Activated naive CD4-positive, alpha-beta T cell treated with Interleukin-2 at 50 U/mL for 16 hours (primary cell): ENCODE data around the gene USE1.

ENCODE experiments used
- DNase-seq: peaks from one replicate; pipeline ENCODE4 v3.0.0-alpha.2; 2020

USE1 gene

DNA sequence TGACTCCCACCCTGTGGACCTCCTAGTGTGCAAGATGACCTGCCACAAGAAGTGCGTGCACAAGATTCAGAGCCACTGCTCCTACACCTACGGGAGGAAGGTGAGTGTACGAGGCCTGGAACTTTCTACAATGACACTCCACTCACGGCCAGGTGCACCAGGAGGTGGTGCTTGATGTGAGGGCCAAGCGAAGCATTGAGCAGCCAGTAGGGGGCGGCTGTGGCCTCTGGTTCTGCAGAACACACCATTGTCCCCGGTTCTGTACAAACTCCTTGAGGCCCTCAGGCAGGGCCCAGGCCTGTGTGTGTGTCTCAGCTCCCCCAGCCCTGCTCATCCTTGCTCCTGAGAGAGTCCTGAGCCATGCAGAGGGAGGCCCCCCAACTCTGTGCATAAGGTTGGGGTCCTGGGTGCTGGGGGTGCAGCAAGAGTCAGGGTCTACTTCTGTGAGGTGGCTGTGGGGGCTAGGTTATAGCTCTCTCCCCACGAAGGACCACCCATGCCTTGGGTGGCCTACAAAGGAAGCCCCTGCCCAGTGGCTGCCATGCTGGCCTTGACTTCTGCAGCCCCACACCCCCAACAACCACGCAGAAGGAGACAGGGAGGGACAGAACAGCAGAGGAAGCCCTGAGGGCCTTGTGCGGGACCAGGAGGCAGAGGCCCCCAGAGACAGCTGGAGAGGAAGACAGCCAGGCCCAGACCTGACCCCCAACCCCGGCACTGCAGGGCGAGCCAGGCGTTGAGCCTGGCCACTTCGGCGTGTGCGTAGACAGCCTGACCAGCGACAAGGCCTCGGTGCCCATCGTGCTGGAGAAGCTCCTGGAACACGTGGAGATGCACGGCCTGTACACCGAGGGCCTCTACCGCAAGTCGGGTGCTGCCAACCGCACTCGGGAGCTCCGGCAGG, 9.7 kb upstream of the USE1 start:
- peak; percentile 65 for DNase-seq

DNA sequence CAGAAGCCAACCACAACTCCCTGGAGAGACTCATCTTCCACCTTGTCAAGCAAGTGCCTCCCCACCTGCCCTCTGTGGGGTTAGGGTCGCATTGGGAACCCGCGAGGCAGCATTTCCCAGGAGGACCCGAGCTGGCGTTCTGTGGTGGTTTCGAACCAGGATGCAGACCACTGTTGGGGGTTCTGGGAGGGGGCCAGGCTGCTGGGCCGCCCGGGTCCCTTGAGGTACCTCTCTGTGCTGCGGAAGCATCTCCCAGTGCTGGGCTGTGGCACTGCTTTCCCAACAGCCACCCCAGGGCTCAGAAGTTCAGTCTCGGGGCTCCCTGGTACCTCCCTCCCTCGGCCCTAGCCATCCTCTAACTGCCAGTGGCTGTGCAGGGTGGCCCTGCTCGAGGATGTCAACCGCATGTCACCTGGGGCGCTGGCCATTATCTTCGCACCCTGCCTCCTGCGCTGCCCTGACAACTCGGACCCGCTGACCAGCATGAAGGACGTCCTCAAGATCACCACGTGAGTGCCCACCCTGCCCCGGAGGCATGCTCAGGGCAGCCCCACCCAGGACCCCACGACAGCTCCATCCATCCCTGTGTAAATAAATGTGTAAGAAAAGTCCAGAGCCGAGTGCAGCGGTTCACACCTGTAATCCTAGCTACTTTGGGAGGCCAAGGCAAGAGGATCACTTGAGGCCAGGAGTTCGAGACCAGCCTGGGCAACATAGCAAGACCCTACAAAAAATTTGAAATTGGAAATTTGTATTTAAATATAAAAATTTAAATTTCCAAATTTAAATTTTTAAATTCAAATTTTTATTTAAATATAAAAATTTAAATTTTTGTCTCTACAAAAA, 8.2 kb upstream of the USE1 start:
- no peak for DNase-seq

DNA sequence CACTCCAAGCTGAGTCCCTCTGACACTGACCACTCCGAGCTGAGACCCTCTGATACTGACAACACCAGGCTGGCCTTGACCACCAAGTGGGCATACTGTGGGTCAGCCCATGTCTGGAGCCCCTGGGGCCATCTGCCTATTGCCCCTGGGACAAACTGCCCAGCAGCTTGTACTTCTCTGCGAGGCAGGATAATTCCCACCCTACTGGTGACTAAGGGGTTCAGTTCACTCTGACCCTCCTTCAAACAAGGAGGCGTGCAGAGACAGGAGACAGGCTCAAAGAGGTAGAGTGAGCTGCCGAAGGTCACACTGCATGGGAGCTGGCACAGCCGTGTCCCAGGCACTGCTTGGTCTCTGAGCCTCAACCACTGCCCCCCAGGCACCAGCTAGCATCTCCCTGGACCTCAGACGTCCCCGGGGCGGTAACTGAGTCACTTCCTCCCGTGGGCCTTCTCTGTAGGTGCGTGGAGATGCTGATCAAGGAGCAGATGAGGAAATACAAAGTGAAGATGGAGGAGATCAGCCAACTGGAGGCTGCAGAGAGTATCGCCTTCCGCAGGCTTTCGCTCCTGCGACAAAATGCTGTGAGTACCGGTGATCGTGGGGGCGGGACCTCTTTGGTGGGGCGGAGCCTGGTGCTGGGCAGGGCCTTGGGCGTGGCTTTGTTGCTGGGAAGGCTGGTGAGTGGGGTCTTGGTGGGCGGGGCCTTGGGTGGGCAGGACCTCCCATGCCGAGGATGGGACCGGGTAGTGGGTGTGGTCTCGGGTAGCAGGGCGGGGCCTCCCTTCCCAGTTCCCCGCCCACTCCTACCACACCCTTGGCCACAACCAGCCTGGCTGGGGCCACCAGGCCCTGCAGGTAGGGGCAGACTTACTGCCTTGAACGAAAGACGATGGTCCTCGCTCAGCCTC, 5.8 kb upstream of the USE1 start:
- DNase-seq = peak; percentile 33

DNA sequence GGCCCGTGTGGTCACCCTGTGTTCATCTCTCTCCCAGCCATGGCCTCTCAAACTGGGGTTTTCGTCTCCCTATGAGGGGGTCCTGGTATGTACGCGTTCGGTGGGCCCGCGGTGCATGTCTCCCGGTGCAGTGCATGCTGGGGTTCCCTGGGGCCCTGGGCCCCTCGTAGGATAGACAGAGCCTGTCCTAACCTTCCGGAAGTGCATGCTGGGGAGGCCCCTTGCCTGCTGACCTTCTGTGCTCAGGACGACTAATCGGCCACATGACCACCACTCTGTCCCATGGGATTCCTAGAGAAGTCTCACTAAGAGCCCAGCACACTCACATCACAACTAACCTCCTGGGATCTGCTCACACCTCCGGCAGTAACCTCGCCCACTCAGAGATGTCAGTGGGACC, 4.9 kb upstream of the USE1 start:
- no peak for DNase-seq

DNA sequence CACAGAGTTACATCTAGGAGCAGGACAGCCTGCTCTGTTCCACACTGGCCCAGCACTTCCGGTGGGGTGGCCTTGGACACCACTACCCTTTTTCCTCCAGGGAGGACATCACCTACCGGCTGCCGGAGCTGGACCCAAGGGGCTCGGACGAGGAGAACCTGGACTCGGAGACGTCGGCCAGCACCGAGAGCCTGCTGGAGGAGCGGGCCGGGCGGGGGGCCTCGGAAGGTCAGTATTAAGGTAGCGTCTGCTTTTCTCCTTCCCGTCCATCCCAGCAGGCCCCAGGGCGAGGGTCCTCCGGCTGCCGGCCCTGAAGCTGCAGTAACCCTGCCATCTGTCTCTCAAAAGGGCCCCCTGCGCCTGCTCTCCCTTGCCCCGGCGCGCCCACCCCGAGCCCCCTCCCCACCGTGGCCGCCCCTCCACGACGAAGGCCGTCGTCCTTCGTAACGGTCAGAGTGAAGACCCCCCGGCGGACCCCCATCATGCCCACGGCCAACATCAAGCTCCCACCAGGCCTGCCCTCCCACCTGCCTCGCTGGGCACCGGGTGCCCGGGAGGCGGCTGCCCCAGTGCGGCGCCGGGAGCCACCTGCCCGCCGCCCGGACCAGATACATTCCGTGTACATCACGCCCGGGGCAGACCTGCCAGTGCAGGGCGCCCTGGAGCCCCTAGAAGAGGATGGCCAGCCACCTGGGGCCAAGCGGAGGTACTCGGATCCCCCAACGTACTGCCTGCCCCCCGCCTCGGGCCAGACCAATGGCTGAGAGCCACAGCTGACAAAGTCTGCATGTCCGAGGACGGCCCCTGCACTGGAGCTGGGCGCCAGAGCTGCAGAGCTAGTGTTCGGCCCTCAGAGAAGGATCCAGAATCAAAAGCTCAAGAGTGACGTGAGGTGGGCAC, 3.4 kb upstream of the USE1 start:
- DNase-seq = no peak

DNA sequence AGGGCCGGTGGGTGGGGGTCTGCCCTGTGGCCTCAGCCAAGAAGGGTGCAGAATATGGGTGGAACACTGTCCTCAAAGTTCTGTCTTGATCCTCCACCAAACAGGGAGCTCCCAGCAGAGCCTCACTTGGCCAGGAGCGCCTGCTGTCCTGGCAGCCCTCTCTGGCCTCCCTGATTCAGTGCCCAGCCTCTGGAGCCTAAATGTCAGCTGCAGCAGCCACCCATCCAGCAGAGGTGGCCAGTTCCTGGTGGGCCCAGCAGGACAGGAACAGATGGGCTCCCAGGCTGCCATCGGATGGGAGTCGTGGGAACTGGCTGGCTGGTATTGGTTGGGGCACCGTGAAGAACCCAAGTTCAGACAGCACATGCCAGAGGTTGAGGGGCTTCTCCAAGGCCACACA, 1.8 kb upstream of the USE1 start:
- no peak for DNase-seq

DNA sequence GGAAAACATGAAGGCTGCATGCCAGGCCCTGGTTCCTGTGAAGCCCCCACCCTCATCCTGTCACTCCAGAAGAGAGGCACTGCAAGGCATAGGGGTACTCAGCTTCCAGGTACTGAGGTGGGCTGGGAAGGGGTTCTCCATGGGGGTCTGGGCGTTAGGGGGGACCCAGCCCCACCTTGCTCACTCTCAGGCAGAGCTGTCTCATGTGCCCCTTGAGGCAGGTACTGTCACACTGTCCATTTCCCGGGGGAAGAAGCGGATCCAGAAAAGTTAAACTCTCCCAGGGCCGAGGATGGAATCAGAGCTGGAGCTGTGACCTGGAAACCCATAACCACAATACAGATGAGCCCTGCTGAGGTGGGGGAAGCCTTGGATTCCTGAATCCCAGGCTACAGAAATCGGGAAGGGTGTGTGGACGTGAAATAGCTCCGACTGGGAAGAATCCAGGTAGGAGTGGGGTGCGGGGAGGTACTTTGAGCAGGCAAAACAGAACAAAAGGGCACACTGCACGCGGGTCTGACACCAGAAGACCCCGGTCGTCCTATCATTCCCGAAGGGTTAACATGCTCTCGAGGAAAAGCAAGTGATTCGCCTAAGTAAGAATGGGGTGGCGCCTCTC, 540 bp upstream of the USE1 start:
- DNase-seq = no peak

DNA sequence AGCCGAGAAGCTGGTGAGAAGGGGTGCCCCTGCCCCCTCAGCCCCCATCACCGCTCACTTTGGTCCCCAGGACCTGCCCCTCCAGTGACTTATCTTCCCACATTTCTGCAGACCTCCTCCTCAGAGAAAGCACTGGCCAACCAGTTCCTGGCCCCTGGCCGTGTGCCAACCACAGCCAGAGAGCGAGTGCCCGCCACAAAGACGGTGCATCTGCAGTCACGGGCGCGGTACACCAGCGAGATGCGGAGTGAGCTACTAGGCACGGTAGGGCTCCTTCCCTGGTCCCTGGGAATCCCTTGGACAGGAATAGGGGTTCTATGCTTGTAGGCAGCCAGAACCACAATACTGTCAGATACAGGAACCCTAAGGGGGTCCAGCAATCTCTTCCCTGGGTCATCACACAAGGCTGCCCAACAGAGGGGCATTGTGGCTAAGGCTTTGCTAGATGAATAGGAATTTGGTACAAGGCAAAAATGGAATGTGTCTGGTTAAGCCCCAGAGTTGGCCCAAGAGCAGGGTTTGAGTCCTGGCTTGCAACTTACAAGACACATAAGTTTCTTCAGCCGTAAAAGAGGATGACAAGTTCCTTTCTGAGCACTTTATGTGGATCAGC, 1.0 kb downstream of the USE1 start:
- DNase-seq = no peak

DNA sequence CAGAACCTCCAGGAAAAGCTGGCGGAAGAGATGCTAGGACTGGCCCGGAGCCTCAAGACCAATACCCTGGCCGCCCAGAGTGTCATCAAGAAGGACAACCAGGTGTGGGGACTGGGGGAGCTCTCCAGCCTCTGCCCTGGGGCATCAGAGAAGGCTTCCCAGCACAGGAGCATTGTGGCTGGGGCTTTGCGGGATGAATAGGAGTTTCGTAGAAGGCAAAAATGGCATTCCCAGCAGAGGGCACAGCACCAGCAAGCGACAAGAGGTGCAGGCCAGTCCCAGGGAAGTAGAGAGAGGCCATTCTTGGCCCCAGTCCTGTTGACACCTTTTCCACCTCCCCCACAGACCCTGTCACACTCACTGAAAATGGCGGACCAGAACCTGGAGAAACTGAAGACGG, 4.1 kb downstream of the USE1 start:
- DNase-seq = no peak

DNA sequence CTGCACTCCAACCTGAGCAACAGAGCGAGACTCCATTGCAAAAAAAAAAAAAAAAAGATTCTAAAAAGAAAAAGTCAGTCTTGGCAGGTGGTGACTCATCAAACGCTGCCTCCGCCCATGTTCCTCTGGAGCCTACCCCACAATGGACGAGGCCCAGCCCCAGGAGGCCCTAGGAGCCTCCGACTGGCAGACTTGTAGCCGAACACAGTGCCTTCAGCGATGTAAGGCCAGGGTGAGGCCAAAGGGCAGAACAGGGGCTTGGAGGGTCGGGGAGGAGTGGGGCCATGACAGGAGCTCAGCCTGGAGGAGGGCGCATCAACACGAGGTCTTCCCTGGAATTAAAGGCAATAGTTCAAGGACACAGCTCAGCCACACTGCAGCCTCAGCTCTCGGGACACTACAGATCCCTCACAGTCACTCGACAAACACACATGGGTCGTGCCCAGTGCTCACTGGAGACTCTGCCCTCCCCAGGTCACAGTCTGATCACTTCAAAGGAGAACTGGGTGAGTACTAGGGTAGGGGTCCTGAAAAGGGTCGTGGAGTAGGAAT, 5.1 kb downstream of the USE1 start:
- DNase-seq = peak; percentile 16

DNA sequence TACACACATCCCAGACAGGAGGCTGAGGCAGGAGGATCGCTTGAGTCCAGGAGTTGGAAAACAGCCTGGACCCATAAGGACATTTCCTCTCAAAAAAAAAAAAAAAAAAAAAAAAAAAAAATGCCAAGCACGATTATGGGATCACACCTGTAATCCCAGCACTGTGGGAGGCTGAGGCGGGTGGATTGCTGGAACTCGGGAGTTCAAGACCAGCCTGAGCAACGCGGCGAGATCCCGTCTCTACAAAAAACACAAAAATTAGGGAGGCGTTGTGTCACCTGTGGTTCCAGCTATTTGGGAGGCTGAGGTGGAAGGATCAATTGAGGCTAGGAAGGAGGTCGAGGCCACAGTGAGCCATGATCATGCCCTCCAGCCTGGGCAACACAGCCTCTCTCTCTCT, 9.9 kb downstream of the USE1 start:
- DNase-seq = no peak

DNA sequence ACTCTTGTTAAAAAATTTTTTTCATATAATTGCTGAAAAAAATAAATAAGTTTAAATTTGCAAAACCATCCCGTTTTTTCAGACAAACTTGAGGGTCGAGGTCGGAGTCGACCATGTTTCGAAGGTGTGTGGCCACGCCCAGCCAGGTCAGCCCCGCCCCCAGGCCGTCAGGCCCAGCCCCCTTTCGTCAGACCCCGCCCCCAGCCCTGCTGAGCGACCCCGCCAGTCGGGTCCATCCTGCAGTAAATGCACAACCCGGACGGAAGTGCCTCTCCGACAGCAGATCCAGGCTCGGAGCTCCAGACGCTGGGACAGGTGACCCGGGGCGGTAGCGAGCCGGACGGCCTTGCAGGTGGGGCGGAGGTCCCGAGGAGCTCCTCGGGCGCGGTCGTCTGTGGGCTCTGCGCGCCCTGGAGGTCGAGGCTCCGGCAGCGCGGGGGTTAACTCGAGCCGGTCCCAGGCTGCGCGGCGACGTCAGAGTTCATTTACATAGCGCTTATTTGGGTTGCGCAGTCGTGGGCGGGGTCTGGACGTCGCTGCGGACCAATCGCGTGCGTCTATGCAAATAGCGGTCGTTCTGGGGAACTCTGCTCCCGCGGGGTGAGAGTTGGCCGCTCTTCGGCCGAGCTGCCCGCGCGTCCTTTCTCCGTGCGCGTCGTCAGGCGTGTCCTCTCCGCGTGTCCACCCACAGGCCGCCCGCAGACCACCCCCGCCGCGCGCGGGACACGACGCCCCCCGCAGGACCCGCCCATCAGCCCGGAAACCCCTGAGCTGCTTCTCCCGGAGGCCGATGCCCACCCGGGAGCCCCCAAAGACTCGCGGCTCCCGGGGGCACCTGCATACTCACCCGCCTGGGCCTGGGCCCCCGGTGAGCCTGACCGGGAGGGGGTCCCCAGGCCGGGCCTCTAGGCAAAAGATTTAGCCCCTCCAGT, 11.1 kb downstream of the USE1 start, which contains the start of gene OCEL1:
Gene OCEL1 (plus strand): TSS at position 225 of the 932 bp plus-strand sequence. CDS start 22 bp downstream, at position 247.
- peak; percentile 97 for DNase-seq

DNA sequence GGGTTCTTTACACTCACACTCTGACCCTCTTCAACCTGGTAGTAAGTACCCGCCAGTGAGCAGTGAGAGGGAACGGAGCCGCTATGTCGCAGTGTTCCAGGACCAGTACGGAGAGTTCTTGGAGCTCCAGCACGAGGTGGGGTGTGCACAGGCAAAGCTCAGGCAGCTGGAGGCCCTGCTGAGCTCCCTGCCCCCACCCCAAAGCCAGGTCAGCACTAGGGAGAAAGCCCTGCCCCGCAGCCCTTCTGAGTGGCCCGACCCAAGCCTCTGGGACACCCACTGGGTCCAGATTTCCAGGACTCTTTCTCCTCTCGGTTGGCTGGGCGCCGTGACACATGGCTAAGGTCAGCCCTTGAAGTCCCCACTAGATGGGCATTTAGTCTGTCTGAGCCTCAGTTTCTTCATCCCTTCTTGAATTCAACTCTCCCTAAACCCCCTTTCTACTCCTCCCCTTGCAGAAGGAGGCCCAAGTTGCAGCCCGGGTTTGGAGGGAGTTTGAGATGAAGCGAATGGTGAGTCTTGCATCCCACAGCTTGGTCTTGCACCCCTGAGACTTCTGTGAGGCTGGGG, 12.7 kb downstream of the USE1 start:
- DNase-seq = no peak

DNA sequence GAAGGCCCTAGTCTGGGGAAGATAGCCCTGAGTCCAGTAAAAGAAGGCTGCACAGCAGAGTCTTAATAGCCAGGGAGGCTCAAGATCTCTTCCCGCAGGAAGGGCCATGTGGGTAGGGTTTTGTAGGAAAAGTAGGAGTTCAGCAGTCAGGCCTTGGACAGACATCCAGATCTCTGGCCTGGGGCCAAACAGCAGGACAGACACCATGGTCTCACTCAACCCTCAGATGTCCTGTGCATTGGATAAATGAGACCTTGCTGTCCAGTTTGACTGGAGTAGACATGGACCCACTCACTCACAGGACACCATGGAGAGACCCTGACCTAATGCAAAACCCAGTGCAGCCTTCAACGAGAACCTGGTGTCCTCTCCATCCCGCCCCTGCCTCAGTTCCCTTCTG, 14.7 kb downstream of the USE1 start:
- DNase-seq = no peak

DNA sequence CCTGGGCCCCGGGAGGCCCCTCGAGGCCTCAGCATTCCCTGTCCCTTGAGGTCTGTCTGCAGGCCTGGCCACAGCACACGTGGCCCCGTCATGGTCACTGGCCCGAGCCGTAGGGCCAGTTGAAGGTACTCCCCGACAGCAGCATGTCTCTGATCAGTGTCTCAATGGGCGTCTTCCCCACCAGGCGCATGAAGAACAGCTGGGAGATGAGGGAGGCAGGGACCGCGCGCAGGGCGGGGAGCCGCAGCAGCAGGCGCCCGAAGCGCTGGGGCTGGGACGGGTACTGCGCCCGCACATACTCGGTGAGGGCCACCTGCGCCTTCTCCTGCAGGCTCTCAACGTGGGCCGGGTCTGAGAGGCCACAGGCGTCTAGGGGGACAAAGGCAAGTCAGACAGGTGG, 17.1 kb downstream of the USE1 start:
- no peak for DNase-seq

DNA sequence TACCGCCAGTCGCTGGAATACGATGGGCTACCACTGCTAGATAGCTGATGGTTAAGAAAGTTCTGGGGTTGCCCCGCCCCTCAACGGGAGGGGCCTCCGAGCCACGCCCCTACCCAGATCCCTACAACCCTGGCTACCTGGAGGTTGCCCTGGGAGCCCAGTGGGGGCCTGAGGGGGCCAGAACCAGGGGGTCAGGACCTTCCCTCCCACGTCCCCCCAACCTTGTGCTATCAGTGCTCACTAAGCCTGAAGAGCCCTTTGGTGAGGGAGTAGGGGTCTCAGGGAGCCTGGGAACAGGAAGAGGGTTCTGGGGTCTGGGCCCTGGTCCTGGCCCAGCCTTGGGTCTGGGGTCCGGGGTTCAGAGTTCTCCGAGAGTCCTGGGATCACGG, 19.7 kb downstream of the USE1 start:
- DNase-seq = peak; percentile 73

DNA sequence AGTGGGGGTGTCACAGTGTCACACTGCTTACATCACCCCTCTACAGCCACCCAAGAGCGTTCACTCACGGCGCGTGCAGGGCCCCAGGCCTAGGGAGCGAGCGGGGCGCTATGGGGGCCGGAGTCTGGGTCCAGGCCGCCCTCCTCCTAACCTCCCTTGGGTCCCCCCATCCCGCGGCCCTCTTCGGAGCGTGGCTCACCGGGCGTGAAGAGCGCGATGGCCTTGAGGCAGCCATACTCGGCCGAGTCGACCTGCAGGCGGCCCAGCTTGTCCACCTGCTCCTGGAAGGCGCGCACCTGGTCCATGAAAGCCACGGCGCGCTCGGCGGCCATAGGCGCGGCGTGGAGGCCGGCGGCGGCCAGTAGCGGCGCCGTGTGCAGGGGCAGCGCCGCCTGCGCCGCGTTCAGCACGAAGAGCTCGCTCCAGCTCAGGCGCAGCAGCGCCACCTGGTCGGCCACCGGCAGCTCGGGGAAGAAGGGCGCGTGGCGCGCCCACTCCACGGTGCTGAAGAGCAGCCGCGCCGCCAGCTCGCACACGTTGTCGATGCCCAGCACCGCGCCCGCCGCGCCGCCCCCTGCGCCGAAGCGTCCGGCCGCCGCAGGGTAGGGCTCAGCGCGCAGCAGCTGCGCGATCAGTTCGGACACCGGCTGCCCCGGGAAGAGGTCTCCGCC, 20.3 kb downstream of the USE1 start:
- DNase-seq = peak; percentile 80
